PC-9 (cell line): Measurements from ENCODE around the gene PDE4D. TPM values are rescaled to one million over a fixed set of nuclear protein-coding genes. Genes with fewer than 3 reads are reported as not detected.

ENCODE experiments used
- BruUV-seq: library from RNA; stranded (reverse); fragments of 400-500 nt; replicated peaks from 2 replicates; lab custom pipeline; 2021; lab: Mats Ljungman, UMichigan
- CTCF ChIA-PET: fragments of 300-600 bp; sonication (Branson Sonifier 250); formaldehyde crosslinking; loops from one replicate; lab custom pipeline; 2022; ENCODE audit warnings: antibody characterized with exemption; lab: Charles Lee
- POLR2A ChIA-PET: fragments of 300-600 bp; sonication (Branson Sonifier 250); formaldehyde crosslinking; loops from one replicate; lab custom pipeline; 2022; ENCODE audit warnings: antibody characterized with exemption; ENCODE audit not compliant: unreplicated experiment; lab: Charles Lee
- DNase-seq, 2 experiments: peaks; one replicate each; pipeline versions ENCODE4 v3.0.0 to v3.0.0-alpha.2; 2015 to 2022; ENCODE audit warnings: mixed read lengths in 1 of 2
- H2AFZ ChIP-seq: fragments of 200-600 bp; sonication (generic); 2 replicates; pipeline ENCODE4 v1.8.1; 2017; ENCODE audit warnings: antibody characterized with exemption
- H3F3A ChIP-seq: fragments of 200-600 bp; sonication (generic); 2 replicates; pipeline ENCODE4 v1.8.1; 2017; ENCODE audit warnings: antibody characterized with exemption, mild to moderate bottlenecking, low read depth; ENCODE audit not compliant: insufficient read depth
- H3K27ac ChIP-seq: fragments of 200-600 bp; sonication (generic); 2 replicates; pipeline ENCODE4 v1.6.1; 2016; ENCODE audit warnings: mixed run types
- H3K27me3 ChIP-seq: fragments of 200-600 bp; sonication (generic); 2 replicates; pipeline ENCODE4 v1.6.1; 2016; ENCODE audit warnings: low read depth, mixed run types; ENCODE audit not compliant: insufficient read depth
- H3K36me3 ChIP-seq: fragments of 200-600 bp; sonication (generic); 2 replicates; pipeline ENCODE4 v1.6.1; 2016; ENCODE audit warnings: low read depth, mixed run types
- H3K4me1 ChIP-seq: fragments of 200-600 bp; sonication (generic); replicated peaks from 2 replicates; pipeline ENCODE4 v1.6.1; 2016; ENCODE audit warnings: mixed run types; ENCODE audit not compliant: insufficient read depth
- H3K4me2 ChIP-seq: fragments of 200-600 bp; sonication (generic); 2 replicates; pipeline ENCODE4 v1.6.1; 2017; ENCODE audit warnings: mixed run types
- H3K4me3 ChIP-seq: fragments of 200-600 bp; sonication (generic); 2 replicates; pipeline ENCODE4 v1.6.1; 2016; ENCODE audit warnings: mixed run types
- H3K79me2 ChIP-seq: fragments of 200-600 bp; sonication (generic); 2 replicates; pipeline ENCODE4 v1.6.1; 2017; ENCODE audit warnings: low read depth, mixed run types
- H3K9me2 ChIP-seq: fragments of 200-600 bp; sonication (generic); 2 replicates; pipeline ENCODE4 v1.8.1; 2017; ENCODE audit warnings: mild to moderate bottlenecking; ENCODE audit not compliant: insufficient read depth
- H3K9me3 ChIP-seq: fragments of 200-600 bp; sonication (generic); 2 replicates; pipeline ENCODE4 v1.8.1; 2016; ENCODE audit warnings: low read depth; ENCODE audit not compliant: insufficient read depth
- H4K20me1 ChIP-seq: fragments of 200-600 bp; sonication (generic); 2 replicates; pipeline ENCODE4 v1.8.1; 2017; ENCODE audit not compliant: insufficient read depth
- EZH2 ChIP-seq: fragments of 200-600 bp; sonication (generic); IDR thresholded peaks from 2 replicates; pipeline ENCODE4 v1.8.0; 2017; ENCODE audit warnings: antibody characterized with exemption, low read depth
- intact Hi-C: fragments of 100-400 bp; cut with micrococcal nuclease; formaldehyde crosslinking; loops from one replicate; pipeline ENCODE4 v1.10.0; 2022; ENCODE audit not compliant: unreplicated experiment
- total RNA-seq: library from RNA; stranded (reverse); gene quantifications from 2 replicates; pipeline ENCODE4 v1.2.3, GENCODE V29; 2021
- TF ChIP-seq, protein P1 (sequence below): fragments of 200-600 bp; sonication (generic); conservative IDR thresholded peaks from 2 replicates; pipeline ENCODE4 v1.6.1; 2017; ENCODE audit warnings: mixed run types, antibody characterized with exemption, mild to moderate bottlenecking, moderate library complexity

PDE4D gene
- total RNA-seq, 1 experiment from 2014 or later = 9.8 TPM

DNA sequence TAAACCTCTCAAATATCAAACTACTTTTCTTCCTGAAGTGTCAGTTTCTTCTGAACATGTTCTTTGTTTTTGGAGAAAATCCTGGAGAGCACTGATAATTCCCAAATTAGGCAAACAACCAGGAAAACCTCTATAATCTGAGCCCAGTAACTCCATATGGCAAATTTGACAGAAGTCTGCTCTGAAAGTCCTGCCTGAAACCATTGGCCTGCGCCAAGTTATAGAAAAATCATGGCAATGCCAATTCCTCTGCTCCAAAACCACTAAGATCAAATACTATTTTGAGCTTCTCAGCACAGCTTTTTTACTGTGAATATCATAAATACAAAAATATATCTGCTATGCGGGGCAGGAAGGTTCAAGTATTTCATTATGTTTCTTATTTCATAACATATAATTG is 45.9 kb downstream of the PDE4D start:
- TF ChIP-seq, protein P1, sequence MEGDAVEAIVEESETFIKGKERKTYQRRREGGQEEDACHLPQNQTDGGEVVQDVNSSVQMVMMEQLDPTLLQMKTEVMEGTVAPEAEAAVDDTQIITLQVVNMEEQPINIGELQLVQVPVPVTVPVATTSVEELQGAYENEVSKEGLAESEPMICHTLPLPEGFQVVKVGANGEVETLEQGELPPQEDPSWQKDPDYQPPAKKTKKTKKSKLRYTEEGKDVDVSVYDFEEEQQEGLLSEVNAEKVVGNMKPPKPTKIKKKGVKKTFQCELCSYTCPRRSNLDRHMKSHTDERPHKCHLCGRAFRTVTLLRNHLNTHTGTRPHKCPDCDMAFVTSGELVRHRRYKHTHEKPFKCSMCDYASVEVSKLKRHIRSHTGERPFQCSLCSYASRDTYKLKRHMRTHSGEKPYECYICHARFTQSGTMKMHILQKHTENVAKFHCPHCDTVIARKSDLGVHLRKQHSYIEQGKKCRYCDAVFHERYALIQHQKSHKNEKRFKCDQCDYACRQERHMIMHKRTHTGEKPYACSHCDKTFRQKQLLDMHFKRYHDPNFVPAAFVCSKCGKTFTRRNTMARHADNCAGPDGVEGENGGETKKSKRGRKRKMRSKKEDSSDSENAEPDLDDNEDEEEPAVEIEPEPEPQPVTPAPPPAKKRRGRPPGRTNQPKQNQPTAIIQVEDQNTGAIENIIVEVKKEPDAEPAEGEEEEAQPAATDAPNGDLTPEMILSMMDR = no peak
- TF ChIP-seq EZH2 = no peak
- no peak overlapping the region for H3K4me3 ChIP-seq
- ChIA-PET CTCF (no interaction called here), POLR2A (no interaction called here)
- DNase-seq = no peak
- H3K9me3 ChIP-seq = no peaks in the 10 kb centered on the region
- no peak overlapping the region for H2AFZ ChIP-seq
- H3K27ac ChIP-seq = no peak overlapping the region
- no peaks in the 10 kb centered on the region for H4K20me1 ChIP-seq
- no peaks in the 10 kb centered on the region for H3F3A ChIP-seq
- no peak overlapping the region for H3K4me2 ChIP-seq
- H3K79me2 ChIP-seq = no peaks in the 10 kb centered on the region
- no TSS peak for BruUV-seq
- intact Hi-C loops = no loop called here
- H3K9me2 ChIP-seq = no peaks in the 10 kb centered on the region
- peaks cover 8% of the 10 kb centered on the region; the same call in 1 of the 2 replicates for H3K4me1 ChIP-seq
- H3K27me3 ChIP-seq = no peaks in the 10 kb centered on the region
- no peaks in the 10 kb centered on the region for H3K36me3 ChIP-seq

DNA sequence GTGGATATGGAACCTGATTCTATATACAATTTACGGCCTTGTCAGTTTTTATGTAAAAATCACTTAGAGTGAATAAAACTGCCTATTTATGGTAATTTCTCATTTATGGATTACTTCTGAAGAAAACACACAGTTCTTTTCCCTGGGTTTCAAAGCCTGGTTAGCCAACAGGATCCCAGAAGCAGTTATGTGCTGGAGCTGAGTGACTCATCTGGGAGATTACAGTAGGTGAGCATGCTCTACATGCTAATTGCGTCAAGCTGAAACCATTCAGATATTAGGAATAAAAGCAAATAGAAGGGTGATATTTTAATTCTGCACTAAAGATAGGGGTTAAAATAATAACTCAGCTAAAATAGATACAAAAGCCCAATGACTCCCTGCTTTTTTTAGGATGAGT is 47.8 kb downstream of the PDE4D start:
- peaks cover 12% of the 10 kb centered on the region for H3K4me1 ChIP-seq
- no peak overlapping the region for H3K4me2 ChIP-seq
- intact Hi-C loops = no loop called here
- BruUV-seq = no TSS peak
- H3K27ac ChIP-seq = no peak overlapping the region
- no peaks in the 10 kb centered on the region for H3K79me2 ChIP-seq
- TF ChIP-seq, protein P1 = no peak
- no peak for TF ChIP-seq EZH2
- ChIA-PET CTCF (no interaction called here), POLR2A (no interaction called here)
- H3K27me3 ChIP-seq = no peaks in the 10 kb centered on the region
- H2AFZ ChIP-seq = no peak overlapping the region
- DNase-seq = no peak
- no peaks in the 10 kb centered on the region for H3F3A ChIP-seq
- H4K20me1 ChIP-seq = no peaks in the 10 kb centered on the region
- no peak overlapping the region for H3K4me3 ChIP-seq
- no peaks in the 10 kb centered on the region for H3K36me3 ChIP-seq
- no peaks in the 10 kb centered on the region for H3K9me3 ChIP-seq
- H3K9me2 ChIP-seq = no peaks in the 10 kb centered on the region

DNA sequence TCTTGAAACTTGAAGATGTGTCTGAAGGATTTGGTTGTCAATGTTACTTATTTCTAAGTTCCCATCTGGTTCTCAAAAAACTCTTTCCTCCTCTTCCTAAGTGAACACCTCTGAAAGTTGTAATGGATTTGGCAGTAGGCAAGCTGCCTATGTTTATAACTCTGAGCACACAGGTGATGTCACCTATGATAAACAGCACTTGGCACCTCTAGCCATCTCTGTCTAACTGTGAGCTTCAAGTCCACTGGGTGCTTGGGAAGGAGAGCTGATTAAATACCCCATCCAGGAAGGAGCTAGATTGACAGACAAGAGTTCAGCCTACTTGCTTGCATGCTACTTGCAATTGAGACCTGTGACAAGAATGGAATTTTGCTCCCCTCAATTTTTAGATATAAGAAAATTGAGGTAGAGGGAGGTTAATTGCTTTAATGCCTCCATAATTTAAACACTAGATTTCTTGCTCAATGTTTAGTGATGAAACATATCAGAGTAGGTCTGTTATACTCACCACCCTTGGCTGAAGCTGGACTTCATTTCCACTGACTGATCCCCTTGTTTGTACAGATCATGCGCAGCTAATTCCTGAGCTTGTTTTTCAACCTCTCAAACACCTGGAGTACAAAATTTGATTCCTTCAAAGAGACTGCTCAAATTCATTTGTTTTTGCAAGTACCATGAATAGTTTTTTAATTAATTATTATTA is 49.9 kb downstream of the PDE4D start:
- intact Hi-C loops = no loop called here
- no peak overlapping the region for H3K27ac ChIP-seq
- no peak for DNase-seq
- H3K4me3 ChIP-seq = no peak overlapping the region
- H3K79me2 ChIP-seq = no peaks in the 10 kb centered on the region
- CTCF ChIA-PET = no interaction called here
- POLR2A ChIA-PET = no interaction called here
- H2AFZ ChIP-seq = no peak overlapping the region
- no peaks in the 10 kb centered on the region for H3K9me2 ChIP-seq
- H4K20me1 ChIP-seq = no peaks in the 10 kb centered on the region
- no peaks in the 10 kb centered on the region for H3F3A ChIP-seq
- no peaks in the 10 kb centered on the region for H3K9me3 ChIP-seq
- H3K4me1 ChIP-seq = peaks cover 18% of the 10 kb centered on the region
- no peaks in the 10 kb centered on the region for H3K36me3 ChIP-seq
- H3K4me2 ChIP-seq = no peak overlapping the region
- H3K27me3 ChIP-seq = no peaks in the 10 kb centered on the region
- TF ChIP-seq, protein P1 = no peak
- TF ChIP-seq EZH2 = no peak
- BruUV-seq = no TSS peak
